ENCODE measurements around the gene CREB5. TPM values are rescaled to one million over a fixed set of nuclear protein-coding genes. Genes with fewer than 3 reads are reported as not detected.

CREB5 gene
- total and polyA plus RNA-seq, 2 of the 8 experiments (the other 6 are each of a cell fraction or from before 2014, with no cell fraction given), result 2.4 to 2.7 TPM

DNA sequence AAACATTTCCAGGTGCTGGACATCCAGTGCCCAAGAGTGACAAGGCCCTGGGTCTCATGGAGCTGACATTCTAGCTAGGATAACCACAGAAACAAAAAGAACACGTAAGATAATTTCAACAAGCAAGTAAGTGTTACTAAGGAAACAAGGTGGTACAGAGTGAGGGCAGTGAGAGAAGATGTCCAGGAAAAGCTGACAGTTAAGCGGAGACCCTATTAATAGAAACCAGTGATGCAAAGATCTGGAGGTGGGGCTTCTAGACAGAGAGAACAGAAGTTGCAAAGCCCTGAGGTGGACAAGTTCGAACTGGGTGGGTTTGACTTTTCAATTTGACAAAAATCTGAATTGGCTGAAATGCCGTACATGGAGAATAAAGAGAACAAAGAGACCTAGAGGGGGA, 449.5 kb downstream of the CREB5 start:
- Histone ChIP-seq H3K79me1 (ENCODE audit: low read depth, low read length) (no peaks in the 10 kb centered on the region), H3K36me3 (ENCODE audit: control insufficient read depth in 2 of 4, insufficient read depth in 4 of 4, low read length in 3 of 4) (no peaks in the 10 kb centered on the region), H3K4ac (replicated peaks; ENCODE audit: insufficient read length, low read depth, low read length) (no peak overlapping the region), H2AK5ac (ENCODE audit: low read depth, low read length) (no peak overlapping the region), H3K27ac (ENCODE audit: low read depth, low read length) (no peak overlapping the region), H3K4me1 (replicated peaks in 1 of 4; ENCODE audit: control insufficient read depth in 3 of 4, insufficient read depth in 4 of 4, low read length in 3 of 4) (no peaks in the 10 kb centered on the region), H3K23me2 (ENCODE audit: low read depth, low read length) (no peaks in the 10 kb centered on the region; the same call in 1 of the 2 replicates), H3K4me3 (ENCODE audit: extremely low read depth in 1 of 4, insufficient read depth in 2 of 4, low read depth in 3 of 4, low read length in 4 of 4) (no peak overlapping the region), H4K8ac (ENCODE audit: extremely low read depth, insufficient read depth, low read length) (no peak overlapping the region), H3K18ac (ENCODE audit: extremely low read depth, low read length) (no peak overlapping the region), H2BK120ac (replicated peaks; ENCODE audit: low read depth, low read length) (no peak overlapping the region), H3K9me3 (ENCODE audit: insufficient read depth in 2 of 2, low read depth in 1 of 2, low read length in 1 of 2) (no peaks in the 10 kb centered on the region), H4K20me1 (replicated peaks in 1 of 2; ENCODE audit: control insufficient read depth in 1 of 2, insufficient read depth in 2 of 2, low read length in 2 of 2) (no peaks in the 10 kb centered on the region), H3K27me3 (replicated peaks in 1 of 4; ENCODE audit: control insufficient read depth in 3 of 4, extremely low read depth in 1 of 4, insufficient read depth in 3 of 4, low read length in 3 of 4) (no peaks in the 10 kb centered on the region), H2AFZ (ENCODE audit: low read length) (no peak overlapping the region), H3K4me2 (ENCODE audit: insufficient read depth in 1 of 2, low read depth in 2 of 2, low read length in 2 of 2) (no peak overlapping the region), H3K56ac (replicated peaks; ENCODE audit: insufficient read length, low read depth, low read length) (no peak overlapping the region), H2BK5ac (ENCODE audit: low read depth, low read length) (no peak overlapping the region), H2BK20ac (ENCODE audit: low read length) (no peak overlapping the region), H4K5ac (ENCODE audit: insufficient read length, low read depth, low read length) (no peak overlapping the region), H3K9ac (replicated peaks in 1 of 4; ENCODE audit: extremely low read depth in 1 of 4, low read depth in 3 of 4, low read length in 3 of 4) (no peak overlapping the region), H3K79me2 (ENCODE audit: control insufficient read depth in 1 of 2, insufficient read depth in 2 of 2, low read length in 2 of 2) (no peaks in the 10 kb centered on the region), H2BK15ac (ENCODE audit: low read length) (no peak overlapping the region), H4K91ac (replicated peaks; ENCODE audit: insufficient read length, low read length) (no peak overlapping the region), H3K23ac (ENCODE audit: insufficient read length) (no peak overlapping the region), H3K14ac (ENCODE audit: insufficient read length) (no peak overlapping the region), H2BK12ac (ENCODE audit: low read depth, low read length) (no peak overlapping the region)
- CTCF ChIA-PET (ENCODE audit: partially characterized antibody), result interaction anchor here (1.0 to 1.4 kb wide), 5 partner anchors 8 to 65 kb away, joined by 3 to 6 read pairs (median 3); no protein-coding TSS in a partner anchor
- whole genome bisulfite sequencing, 2 experiments (ENCODE audit: extremely low coverage in 1 of 2, insufficient coverage in 1 of 2, insufficient read length in 1 of 2, insufficient replicate concordance in 2 of 2, low coverage in 1 of 2, low lambda C conversion rate in 2 of 2, missing lambda C conversion rate in 1 of 2), result 87% methylated on average over 4 of the region's 4 CpGs; no CpG with 5 or more reads in 1 of the 2 experiments
- no peak for TF ChIP-seq BRCA1 (IDR thresholded peaks at IDR 0.05; ENCODE audit: low read depth, low read length)
- no peak for TF ChIP-seq CHD1 (IDR thresholded peaks at IDR 0.05; ENCODE audit: low read depth, low read length)
- TF ChIP-seq, protein P1, sequence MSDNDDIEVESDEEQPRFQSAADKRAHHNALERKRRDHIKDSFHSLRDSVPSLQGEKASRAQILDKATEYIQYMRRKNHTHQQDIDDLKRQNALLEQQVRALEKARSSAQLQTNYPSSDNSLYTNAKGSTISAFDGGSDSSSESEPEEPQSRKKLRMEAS (IDR thresholded peaks at IDR 0.05), result no peak
- no peak for TF ChIP-seq RXRA (IDR thresholded peaks at IDR 0.05; ENCODE audit: insufficient read depth, low read depth, low read length)
- no peak for TF ChIP-seq SIRT6 (IDR thresholded peaks at IDR 0.05; ENCODE audit: low read length)
- DNase-seq (ENCODE audit: low read depth in 1 of 2, low spot score in 2 of 2), result no peak
- no peak for FAIRE-seq
- POLR2A ChIA-PET (ENCODE audit: partially characterized antibody), result interaction anchor here (1.3 kb wide), 1 partner anchor 9 kb away, joined by 4 read pairs; no protein-coding TSS in a partner anchor
